HEK293T (cell line): ENCODE results near the gene NAP1L2.
"Not testable (repeated sequence)": the region's sequence is repeated elsewhere in the genome, so short reads cannot be mapped to it uniquely, and the experiment has no call there.

ENCODE experiments used
- CTCF ChIA-PET: fragments of 350-600 bp; formaldehyde crosslinking; extraction: SDS; loops from one replicate; lab custom pipeline; 2021; ENCODE audit warnings: antibody characterized with exemption, inconsistent platforms; lab: Yijun Ruan, JAX
- POLR2A ChIA-PET: fragments of 350-600 bp; formaldehyde crosslinking; extraction: SDS; loops from one replicate; lab custom pipeline; 2020; ENCODE audit warnings: antibody characterized with exemption, inconsistent platforms; lab: Yijun Ruan, JAX
- DNase-seq: peaks from one replicate; pipeline ENCODE4 v3.0.0; 2012; ENCODE audit warnings: mixed read lengths; ENCODE audit errors: extremely low spot score
- ARNT ChIP-seq: fragments of 450-650 bp; IDR thresholded peaks from 2 replicates; pipeline ENCODE4 v1.6.1; 2017; ENCODE audit warnings: mild to moderate bottlenecking
- BHLHE40 ChIP-seq: fragments of 450-650 bp; IDR thresholded peaks from 2 replicates; pipeline ENCODE4 v1.6.1; 2016; ENCODE audit warnings: mild to moderate bottlenecking, moderate library complexity, borderline replicate concordance
- CTBP1 ChIP-seq: fragments of 450-650 bp; IDR thresholded peaks from 2 replicates; pipeline ENCODE4 v1.6.1; 2016; ENCODE audit warnings: borderline replicate concordance
- ELF4 ChIP-seq: fragments of 450-650 bp; IDR thresholded peaks from 2 replicates; pipeline ENCODE4 v1.6.1; 2017; ENCODE audit warnings: antibody characterized with exemption
- FOXA1 ChIP-seq: fragments of 450-650 bp; IDR thresholded peaks from 2 replicates; pipeline ENCODE4 v1.6.1; 2016; ENCODE audit warnings: mild to moderate bottlenecking
- FOXK2 ChIP-seq: fragments of 450-650 bp; IDR thresholded peaks from 2 replicates; pipeline ENCODE4 v1.6.1; 2016; ENCODE audit warnings: mild to moderate bottlenecking
- FOXM1 ChIP-seq: fragments of 450-650 bp; IDR thresholded peaks from 2 replicates; pipeline ENCODE4 v1.6.1; 2017; ENCODE audit warnings: mild to moderate bottlenecking, borderline replicate concordance
- HDGF ChIP-seq: fragments of 450-650 bp; IDR thresholded peaks from 2 replicates; pipeline ENCODE4 v1.6.1; 2017; ENCODE audit warnings: antibody characterized with exemption, borderline replicate concordance
- L3MBTL2 ChIP-seq: fragments of 450-650 bp; conservative IDR thresholded peaks from 2 replicates; pipeline ENCODE4 v1.6.1; 2016; ENCODE audit warnings: mild to moderate bottlenecking
- LEF1 ChIP-seq: fragments of 450-650 bp; IDR thresholded peaks from 2 replicates; pipeline ENCODE4 v1.6.1; 2017; ENCODE audit warnings: mild to moderate bottlenecking, borderline replicate concordance
- NFRKB ChIP-seq: fragments of 450-650 bp; IDR thresholded peaks from 2 replicates; pipeline ENCODE4 v1.6.1; 2016; ENCODE audit warnings: mild to moderate bottlenecking, moderate library complexity
- SP1 ChIP-seq: fragments of 450-650 bp; IDR thresholded peaks from 2 replicates; pipeline ENCODE4 v1.6.1; 2017
- SUZ12 ChIP-seq: fragments of 450-650 bp; IDR thresholded peaks from 2 replicates; pipeline ENCODE4 v1.6.1; 2016; ENCODE audit warnings: mild to moderate bottlenecking
- TARDBP ChIP-seq: fragments of 450-650 bp; IDR thresholded peaks from 2 replicates; pipeline ENCODE4 v1.6.1; 2016
- ZNF384 ChIP-seq: fragments of 450-650 bp; IDR thresholded peaks from 2 replicates; pipeline ENCODE4 v1.6.1; 2016
- TF ChIP-seq, protein P1 (sequence below): fragments of 450-650 bp; IDR thresholded peaks from 2 replicates; pipeline ENCODE4 v1.6.1; 2016

The NAP1L2 gene

DNA sequence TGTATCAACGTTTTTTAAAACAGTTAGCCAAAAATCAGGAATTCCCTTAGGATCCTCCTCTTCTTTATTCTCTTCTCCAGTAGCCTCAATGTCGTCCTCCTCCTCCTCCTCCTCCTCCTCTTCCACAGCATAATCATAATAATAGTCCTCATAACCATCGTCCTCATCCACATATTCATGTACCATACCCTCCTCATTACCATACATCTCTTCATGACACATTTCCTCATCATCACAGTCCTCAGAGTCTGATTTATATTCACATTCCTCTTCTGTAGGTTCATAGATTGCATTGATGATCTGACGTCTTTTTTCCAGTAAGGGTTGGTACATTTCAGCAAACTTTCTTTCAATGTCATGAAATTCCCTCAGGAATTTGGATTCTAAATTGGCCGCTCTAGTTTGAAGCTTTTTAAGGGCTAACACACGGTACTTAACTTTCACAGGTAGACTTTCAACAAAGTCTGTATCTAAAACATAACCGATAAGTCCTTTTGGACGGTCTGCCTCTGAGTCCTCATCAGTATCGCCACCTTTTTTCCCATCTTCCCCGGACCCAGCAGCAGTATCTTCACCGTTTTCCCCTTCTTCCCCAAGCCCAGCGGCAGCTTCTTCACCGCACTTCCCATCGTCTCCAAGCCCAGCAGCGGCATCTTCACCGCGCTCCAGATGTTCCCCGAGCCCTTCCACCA, 771 bp downstream of the NAP1L2 start:
- POLR2A ChIA-PET, result interaction anchor here (0.7 to 1.4 kb wide), 2 partner anchors 14 to 16 kb away, joined by 3 to 4 read pairs; no protein-coding TSS in a partner anchor
- DNase-seq, result no peak
- TF ChIP-seq ZNF384 (no peak), SUZ12 (no peak), ELF4 (no peak), BHLHE40 (no peak), LEF1 (no peak)
- TF ChIP-seq, protein P1, sequence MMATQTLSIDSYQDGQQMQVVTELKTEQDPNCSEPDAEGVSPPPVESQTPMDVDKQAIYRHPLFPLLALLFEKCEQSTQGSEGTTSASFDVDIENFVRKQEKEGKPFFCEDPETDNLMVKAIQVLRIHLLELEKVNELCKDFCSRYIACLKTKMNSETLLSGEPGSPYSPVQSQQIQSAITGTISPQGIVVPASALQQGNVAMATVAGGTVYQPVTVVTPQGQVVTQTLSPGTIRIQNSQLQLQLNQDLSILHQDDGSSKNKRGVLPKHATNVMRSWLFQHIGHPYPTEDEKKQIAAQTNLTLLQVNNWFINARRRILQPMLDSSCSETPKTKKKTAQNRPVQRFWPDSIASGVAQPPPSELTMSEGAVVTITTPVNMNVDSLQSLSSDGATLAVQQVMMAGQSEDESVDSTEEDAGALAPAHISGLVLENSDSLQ, result no peak
- CTCF ChIA-PET, result no interaction called here

DNA sequence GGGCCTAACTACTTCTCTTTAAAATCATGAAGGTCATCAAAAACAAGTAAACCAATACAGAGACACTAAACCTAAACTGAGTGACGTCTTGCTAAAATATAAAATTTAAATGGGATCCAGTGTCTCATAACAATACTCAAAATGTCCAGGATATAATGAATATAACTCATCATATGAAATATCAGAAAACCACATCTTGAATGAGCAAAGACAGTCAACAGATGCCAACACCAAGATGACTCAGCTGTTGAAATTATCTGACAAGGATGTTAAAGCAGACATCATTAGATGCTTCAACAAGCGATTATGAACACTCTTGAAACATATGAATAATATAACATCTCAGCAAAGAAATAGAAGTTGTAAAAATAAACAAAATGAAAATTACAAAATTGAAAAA, 8.3 kb downstream of the NAP1L2 start:
- CTCF ChIA-PET, result no interaction called here
- no peak for DNase-seq
- POLR2A ChIA-PET, result no interaction called here
- TF ChIP-seq ELF4, result no peak
- no peak for TF ChIP-seq HDGF
- no peak for TF ChIP-seq TARDBP
- TF ChIP-seq NFRKB, result no peak
- TF ChIP-seq CTBP1, result no peak
- no peak for TF ChIP-seq FOXA1
- TF ChIP-seq L3MBTL2, result no peak
- no peak for TF ChIP-seq ZNF384
- no peak for TF ChIP-seq SUZ12
- no peak for TF ChIP-seq FOXK2
- no peak for TF ChIP-seq BHLHE40
- TF ChIP-seq FOXM1, result no peak
- no peak for TF ChIP-seq LEF1
- no peak for TF ChIP-seq ARNT
- TF ChIP-seq, protein P1, result no peak
- TF ChIP-seq SP1, result no peak

GRCh38 chrX:73182502-73183114, 32.0 kb downstream of the NAP1L2 start:
- ChIA-PET POLR2A (no interaction called here), CTCF (no interaction called here)
- TF ChIP-seq BHLHE40 (no peak), CTBP1 (no peak), NFRKB (no peak), LEF1 (no peak), FOXM1 (no peak), ELF4 (no peak), SP1 (no peak), SUZ12 (no peak), L3MBTL2 (no peak), FOXA1 (no peak), ZNF384 (no peak), TARDBP (no peak), HDGF (no peak), ARNT (no peak), FOXK2 (no peak)
- TF ChIP-seq, protein P1, result no peak
- no peak for DNase-seq

GRCh38 chrX:73168945-73169344, 45.7 kb downstream of the NAP1L2 start:
- DNase-seq, POLR2A ChIA-PET, CTCF ChIA-PET: not testable (repeated sequence)
